Right renal cortex interstitium (tissue), 3 donors: ENCODE measurements around the gene LCN15. TPM values are rescaled to one million over a fixed set of nuclear protein-coding genes. Genes with fewer than 3 reads are reported as not detected.
"Not testable (repeated sequence)": the region's sequence is repeated elsewhere in the genome, so short reads cannot be mapped to it uniquely, and the experiment has no call there.

ENCODE experiments used
- DNase-seq, 3 donors: peaks; one replicate each; pipeline ENCODE4 v3.0.0-alpha.2; 2013; ENCODE audit warnings: low read depth in 3 of 3, low spot score in 2 of 3
- polyA plus RNA-seq, 3 donors: library from polyadenylated mRNA; unstranded; fragments of 120-200 nt; gene quantifications; one replicate each; pipeline ENCODE4 v1.2.1, GENCODE V29; 2013; ENCODE audit not compliant: insufficient read length in 3 of 3

LCN15 gene
- polyA plus RNA-seq, 3 donors = 0.04 TPM; not detected in 2

DNA sequence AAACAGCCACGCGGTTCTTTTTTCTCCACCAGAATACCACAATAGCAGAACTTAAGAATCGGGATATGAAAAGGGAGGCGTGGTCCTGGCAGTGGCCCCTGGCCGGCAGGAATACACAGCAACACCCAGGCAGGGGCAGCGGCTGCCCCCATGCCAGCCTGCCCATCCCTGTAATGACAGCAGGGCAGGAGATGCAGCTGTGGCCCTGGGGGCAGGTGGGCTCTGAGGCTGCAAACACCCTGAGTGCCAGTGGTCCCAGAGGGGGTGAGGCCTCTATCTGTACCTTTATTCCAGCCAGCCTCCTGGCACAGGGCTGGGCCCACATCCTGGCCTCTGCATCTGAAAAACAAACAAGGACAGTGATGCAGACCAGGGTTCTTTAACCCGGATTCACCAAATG, 39.5 kb downstream of the LCN15 start:
- no peak for DNase-seq

DNA sequence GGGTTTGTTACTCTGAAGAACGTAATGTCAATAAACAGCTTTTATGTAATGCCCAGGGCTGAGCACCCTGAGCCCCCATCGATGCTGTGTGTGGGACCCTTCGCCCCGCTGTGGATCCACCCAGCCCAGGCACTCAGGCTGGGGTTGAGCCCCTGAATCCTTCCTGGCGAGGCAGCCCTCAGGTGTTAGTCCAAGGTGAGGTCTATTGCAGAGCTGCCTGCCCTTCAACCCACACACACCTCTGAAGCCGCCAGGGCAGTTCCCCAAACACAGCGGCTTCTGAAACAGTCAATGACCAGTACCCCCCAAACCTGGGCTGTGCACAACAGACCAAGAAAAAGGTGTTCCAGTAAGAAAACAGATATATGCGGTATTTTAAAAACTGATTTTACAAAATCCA, 40.3 kb downstream of the LCN15 start:
- DNase-seq = no peak

DNA sequence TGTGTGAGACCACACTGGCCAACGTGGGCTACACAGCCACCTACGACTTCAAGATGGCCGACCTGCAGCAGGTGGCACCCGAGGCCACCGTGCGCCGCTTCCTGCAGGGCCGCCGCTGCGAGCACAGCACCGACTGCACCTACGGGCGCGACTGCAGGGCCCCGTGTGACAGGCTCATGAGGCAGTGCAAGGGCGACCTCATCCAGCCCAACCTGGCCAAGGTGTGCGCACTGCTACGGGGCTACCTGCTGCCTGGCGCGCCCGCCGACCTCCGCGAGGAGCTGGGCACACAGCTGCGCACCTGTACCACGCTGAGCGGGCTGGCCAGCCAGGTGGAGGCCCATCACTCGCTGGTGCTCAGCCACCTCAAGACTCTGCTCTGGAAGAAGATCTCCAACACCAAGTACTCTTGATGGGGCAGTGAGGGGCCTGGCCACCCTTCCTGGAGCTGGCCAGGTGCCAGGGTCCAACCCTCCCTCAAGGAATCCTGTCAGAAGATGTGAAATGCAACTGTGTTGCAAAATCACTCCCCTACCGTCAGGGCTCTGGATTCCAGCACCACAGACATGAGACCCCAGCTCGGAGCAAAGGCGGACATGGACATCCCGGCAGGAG, 40.8 kb downstream of the LCN15 start:
- DNase-seq = no peak

DNA sequence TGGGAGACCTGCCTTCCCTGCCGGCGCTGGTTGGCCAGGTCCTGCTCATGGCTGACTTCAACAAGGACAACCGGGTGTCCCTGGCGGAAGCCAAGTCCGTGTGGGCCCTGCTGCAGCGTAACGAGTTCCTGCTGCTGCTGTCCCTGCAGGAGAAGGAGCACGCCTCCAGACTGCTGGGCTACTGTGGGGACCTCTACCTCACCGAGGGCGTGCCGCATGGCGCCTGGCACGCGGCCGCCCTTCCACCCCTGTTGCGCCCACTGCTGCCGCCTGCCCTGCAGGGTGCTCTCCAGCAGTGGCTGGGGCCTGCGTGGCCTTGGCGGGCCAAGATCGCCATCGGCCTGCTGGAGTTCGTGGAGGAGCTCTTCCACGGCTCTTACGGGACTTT, 41.4 kb downstream of the LCN15 start:
- no peak for DNase-seq

DNA sequence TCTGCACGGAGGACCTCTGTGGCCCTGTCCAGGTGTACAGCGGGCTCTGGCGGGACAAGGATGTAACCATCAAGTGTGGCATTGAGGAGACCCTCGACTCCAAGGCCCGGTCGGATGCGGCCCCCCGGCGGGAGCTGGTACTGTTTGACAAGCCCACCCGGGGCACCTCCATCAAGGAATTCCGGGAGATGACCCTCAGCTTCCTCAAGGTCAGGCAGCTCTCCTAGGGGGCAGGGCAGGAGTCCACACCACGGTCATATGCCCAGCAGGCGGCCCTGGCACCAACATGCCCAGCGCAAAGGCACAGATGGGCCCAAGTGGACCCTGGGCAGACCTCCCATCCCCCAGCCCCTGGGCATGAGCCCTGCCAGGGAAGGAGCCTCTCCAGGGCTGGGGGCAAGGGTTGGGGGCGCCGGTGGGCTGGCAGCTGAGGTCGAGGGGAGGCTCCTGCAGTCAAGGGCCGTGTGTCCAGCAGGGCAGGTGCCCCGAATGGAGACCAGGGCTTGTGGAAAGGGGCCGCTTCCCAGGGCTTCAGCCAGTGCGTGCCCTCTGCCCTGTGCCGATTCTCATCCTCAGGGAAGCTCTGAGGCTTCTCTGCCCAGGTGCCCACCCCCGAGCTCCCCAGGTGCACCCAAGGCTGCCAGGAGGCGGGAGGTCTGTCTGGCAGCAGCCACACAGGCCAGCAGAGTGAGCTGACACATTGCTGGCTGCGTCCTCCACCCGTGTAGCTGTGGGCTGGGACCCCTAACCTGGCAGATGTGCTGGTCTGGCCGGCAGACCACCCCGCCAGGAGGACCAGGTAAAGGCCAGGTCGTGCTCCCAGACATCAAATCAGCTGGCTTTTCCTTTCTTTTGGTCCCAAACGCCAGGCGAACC, 42.0 kb downstream of the LCN15 start:
- DNase-seq = no peak

DNA sequence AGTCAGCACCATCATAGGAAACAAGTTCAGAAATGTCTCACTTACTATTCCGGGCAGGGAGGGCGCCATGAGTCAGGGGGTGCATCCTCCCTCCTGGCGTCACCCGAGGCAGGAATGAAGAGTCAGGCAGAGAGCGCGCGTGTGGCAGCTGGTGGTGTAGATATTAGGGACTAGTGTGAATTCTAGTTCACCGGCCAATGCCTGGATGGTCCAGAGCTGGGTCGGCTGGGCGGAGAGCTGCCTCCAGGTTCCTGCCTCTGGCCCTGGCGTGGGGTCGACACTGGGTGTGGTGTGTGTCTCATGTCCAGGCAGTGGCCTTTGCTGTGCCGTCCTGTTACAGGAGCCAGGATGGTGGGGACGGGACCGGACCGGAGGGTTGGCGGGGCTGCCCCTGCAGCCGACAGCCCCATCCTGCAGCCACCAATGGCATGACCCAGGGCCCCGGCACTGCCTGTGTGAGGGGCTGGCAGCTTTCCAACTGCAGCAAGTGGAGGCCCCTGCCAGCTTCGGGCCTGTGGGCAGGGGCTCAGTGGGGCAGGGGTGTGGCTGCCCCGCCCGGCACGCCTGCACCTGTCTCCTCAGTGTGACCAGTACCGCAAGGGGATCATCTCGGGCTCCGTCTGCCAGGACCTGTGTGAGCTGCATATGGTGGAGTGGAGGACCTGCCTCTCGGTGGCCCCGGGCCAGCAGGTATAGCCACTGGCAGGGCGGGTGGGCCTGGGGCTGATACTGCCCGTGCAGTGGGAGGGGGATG, 42.8 kb downstream of the LCN15 start:
- DNase-seq = no peak

DNA sequence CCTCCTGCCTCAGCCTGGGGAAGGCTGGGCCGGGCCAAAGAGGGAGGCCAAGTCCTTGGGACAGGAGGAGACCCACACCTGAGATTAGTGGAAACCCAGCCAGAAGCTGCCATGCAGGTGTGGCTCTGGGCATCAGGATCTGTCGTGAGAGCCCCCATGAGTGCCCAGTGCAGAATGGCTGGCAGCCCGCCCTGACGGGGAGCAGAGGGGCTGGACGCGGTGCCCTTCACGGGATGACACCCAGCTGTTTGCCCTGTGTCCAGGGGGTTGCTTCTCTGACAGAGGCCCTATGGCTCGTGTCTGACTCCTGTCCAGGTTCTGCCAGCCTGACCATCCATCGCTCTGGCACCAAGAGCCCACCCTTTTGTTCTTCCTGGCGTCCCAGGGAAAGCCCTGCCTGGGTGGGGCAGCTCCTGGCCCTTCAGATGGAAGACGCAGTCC, 43.4 kb downstream of the LCN15 start:
- DNase-seq = no peak

DNA sequence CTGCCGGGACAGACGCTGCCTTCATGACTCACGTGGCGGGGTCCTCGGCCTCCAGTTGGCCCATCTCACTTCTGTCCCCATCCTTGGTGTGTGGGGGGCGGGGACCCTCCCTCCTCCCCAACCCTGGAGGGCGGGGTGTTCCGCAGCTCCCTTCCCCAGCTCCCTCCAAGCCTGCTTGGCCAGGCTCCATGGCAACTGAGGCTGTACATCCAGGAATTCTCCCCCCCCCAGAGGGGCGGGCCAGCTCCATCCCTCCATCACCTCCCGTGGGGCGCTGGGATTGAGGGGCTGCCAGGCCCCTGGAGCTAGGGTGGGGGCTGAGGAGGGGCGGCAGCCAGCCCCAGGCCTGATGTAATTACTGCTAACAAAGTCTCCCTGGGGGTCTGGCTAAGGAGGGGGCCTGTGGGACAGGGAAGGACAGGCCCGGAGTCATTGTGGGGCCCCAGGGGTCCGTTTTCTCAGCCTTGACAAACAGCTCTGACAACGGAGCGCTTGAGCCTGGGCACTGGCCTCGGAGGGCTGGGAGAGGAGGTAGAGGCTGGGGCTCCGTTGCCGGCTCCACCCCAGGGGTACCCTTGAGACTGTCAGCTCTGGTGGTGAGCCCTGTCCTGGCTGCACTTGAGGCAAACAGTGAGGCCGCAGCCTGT, 43.9 kb downstream of the LCN15 start:
- no peak for DNase-seq

DNA sequence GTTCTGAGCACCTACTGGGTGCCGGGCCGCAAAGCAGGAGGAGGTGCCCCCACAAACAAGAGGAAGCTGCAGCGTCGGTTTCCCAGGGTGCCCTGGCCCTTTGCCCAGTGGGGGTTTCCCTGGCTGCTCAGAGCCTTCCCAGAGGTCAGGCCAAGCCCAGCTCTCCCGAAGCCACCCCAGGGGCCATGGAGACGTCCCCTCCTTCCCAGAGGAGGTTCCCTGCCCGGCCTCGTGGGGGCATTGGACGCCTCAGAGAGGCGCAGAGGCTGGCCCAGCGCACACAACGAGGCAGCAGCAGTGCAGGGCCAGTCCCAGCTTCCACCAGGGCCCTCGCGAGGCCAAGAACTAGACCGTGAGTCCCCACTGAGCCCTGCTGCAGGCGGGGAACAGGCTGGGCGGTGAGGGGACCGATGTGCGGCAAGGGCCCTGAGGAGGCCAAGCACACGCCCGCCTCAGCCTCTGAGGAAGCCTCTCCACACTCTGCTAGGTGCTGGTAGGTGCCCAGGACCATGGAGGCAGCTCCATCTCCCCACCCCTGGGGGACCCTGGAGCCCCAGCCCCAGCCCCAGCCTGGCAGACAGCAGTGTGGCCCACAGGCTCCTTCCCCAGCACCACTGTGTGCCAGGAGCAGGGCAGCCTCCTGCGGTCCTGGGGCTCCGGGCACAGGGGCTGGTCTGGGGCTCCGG, 45.0 kb downstream of the LCN15 start:
- DNase-seq = no peak

DNA sequence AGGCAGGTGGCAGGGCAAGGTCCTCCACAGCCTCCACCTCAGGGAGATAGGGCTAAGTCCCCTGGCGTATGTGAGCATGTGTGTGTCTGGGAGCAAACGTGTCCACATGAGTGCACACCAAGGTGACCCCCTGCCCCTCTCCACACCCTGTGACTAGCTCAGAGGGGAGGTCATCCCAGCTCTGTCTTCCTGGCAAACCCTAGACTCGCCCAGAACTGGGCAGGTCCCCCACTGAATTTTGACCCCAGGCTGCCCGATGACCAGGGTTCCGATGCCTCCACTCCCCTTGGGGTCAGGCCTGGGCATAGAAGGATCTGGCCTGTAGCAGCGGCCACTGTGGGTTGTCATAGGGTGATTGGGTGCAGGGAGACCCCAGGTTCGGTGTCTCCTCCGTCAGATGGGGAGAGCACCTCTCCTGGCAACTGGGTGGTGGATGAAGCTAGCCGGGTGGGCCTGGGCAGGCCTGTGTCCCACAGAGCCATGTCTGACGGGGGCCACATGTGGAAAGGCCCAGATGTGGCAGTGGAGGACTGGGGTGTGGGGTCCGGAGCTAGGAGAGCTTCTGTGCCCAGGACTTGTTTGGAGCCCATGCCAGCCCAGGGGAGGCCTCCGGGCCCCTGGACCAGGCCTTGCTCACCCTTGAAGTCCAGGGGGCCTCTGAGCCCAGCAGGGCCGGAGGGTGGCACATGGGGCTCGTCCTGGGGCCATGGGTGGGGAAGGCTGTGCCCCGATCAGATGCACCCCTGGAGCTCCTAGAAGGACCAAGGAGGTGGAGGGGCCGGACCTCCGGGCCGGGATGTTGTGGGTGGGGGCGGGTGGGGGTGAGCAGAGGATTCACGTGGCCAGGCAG, 45.7 kb downstream of the LCN15 start:
- DNase-seq = no peak

DNA sequence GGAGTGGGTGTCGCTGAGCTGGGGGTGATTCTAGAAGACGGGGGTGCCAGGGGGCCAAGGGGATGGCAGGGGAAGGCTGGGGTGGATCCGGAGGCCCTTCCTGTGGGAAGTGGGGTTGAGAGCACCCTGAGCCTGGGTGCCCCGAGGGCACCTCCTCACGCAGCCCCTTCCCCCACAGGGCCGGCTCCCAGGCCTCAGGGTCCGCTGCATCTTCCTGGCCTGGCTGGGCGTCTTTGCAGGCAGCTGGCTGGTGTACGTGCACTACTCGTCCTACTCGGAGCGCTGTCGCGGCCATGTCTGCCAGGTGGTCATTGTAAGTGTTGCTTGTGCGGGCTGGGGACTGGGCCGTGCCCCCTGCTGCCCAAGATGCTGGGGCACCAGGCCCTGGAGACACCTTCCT, 46.9 kb downstream of the LCN15 start:
- DNase-seq = no peak

DNA sequence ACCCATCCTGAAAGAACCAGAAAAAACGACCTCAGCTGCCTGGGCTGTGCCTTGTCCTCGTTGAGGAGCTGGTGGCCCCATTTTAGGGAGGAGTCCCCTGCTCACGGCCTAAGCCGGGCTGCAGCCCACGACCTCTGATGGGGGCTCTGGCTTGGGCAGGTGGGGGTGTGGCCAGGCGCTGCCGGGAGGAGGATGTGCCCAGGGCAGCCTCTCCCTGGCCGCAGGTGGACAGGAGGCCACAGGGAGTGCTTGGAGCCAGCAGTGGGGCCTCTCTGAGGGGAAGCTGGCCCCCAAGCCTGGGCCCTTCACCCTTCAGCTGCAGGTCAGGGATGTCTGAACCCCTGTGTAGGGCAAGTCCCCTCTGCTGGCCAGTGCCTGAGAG, 49.4 kb downstream of the LCN15 start:
- DNase-seq = no peak

DNA sequence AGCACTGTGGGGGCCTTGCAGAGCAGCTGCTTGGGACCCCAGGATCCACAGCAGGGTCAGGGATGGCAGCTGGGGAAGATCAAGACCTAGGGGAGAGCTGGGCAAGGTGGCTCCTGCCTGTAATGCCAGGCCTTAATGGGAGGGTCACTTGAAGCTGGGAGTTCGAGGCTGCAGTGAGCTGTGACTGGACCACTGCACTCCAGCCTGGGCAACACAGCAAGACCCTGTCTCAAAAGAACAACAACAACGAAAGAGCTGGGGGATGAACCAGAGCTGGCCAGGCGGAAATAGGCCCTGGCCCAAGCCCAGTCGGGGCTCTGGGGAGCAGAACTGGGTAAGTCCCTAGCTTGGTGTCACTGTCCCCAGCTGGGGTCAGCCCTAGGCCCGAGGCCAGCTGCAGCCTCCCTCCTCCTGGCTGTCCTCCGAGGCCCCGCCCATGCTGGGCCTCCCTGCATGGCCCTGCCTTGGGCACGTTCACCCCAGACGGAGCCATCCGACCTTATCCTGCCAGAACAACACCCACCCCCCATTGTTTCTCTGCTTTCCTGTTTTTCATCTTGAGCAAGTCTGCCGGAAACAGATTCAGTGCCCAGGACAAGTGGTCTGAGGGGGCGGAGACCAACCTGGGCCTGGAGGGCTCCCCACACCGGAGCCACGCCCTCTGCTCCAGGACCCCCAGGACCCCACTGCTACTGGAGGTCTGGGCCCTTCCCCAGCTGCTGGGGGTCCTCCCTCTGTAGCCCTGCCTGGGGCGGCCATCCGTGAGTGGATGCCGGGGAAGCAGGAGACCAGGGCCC, 50.0 kb downstream of the LCN15 start:
- DNase-seq = no peak

DNA sequence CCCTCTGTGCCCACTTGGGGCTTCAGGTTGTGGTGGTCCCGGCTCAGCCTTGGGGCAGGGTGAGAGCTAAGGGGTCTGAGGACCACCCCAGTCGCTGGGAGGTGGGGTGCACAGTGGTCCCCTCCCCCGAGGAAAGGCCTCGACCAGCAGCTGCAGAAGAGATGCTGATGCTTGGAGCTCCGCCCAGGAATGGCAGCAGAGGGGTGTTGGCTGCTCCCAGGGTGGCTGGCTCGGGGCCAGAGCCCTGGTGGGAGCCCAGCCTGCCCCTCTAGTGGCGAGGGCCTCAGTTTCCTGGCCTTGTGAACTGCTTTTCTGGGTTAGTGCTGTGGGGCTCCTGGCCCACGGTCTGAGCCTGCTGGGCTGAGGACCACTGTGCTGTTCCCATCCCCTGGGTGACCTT, 50.8 kb downstream of the LCN15 start:
- no peak for DNase-seq

DNA sequence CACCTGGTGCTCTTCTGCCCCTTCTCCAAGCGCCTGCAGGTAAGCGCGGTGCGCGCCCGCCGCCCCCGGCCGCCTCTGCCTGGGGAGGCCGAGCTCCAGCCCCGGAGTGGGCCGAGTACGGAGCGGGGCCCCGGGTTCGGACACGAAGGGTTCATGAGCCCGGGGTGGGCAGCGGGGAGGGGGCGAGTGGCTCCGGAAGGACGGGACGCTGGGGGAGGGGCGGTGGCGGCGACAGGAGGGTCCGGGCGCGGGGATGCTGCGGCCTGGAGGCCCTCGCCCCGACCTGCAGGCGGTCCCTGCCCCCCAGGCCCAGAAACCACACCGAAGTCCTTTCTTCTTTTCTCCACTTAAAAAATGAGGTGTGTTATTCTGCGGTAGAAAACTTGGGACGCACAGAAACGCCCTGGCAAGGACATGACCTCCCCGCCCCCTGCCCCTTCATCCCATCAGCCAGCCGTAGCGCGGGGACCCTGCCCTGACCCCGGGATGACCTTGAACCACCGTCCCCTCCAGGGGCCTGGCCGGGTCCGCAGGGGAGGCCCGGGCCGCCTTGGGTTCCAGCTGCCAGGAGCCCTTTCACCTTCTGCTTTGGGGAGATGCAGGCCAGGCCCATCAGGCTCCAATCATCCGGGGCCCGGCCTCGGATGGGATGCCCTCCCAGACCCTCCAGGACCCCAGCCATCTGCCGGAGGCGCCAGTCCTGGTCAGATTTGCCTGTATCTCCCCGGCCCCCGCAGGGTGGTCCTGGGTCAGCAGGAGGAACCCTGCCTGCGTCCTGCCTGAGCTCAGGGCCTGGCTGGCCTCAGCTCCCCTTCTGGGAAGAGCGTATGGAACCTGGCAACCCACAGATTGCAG, 51.4 kb downstream of the LCN15 start:
- no peak for DNase-seq

DNA sequence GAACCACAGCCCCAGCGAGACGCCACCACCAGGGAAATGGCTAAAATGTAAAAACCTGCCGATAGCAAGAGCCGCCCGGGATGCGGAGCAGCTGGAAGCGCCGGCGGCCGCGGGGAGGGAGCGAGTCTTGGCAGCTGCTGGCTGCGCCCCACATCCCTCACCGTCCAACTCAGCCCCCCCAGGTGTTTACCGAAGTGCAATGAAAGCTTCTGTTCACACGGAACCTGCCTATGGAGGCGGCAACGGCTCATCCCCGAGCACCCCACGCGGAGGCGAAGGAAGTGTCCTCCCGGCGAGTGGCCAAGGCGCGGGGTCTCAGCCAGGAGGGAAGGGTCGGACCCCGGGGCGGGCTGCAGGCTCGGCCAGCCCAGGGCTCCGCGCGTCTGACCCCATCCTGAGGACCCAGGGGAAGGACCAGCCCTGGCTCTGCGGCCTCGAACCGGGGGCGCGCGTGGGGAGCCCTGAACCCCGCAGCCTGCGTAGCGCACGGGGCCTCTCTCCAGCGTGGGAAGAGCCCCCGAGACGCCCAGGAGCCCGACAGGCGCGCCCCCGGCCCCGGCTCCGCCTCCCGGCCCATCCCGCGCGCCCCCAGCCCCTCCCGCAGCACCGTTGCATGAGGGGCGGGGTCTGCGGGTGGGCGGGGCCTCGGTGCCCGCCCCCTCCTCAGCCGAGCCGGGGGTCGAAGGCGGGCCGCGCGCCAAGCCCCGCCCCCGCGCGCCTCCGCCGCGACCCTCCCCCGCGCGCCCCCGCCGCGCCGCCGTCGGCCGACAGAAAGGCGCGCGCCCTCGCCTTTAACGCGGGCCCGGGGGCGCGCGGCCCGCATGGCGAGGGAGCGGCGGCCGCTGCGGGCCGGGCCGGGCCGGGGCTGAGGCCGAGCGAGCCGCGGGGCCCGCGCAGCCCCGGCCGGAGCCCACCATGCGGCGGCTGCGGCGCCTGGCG, 52.3 kb downstream of the LCN15 start, which contains the start of gene DIPK1B:
TSS of gene DIPK1B (plus strand) at position 822 of the 939 bp plus-strand sequence. CDS start at position 916, 94 bp downstream.
- DNase-seq = no peak

DNA sequence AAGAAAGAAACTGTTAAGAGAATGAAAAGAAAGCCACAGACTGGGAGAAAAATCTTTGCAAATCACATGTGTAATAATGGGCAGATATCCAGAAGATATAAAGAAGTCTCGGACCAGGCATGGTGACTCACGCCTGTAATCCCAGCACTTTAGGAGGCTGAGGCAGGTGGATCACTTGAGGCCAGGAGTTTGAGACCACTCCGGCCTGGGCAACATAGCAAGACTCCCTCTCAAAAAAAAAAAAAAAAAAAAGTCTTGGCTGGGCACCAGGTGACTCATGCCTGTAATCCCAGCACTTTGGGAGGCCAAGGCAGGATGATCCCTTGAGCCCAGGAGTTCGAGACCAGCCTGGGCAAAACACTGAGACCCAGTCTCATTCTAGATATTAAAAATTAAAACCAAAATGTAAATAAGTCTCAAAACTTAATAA, 53.1 kb downstream of the LCN15 start:
- not testable (repeated sequence) for DNase-seq
